HEK293T (cell line): Measurements from ENCODE around the gene VGLL3.

Experiments
- CTCF ChIA-PET: fragments of 350-600 bp; formaldehyde crosslinking; extraction: SDS; loops from one replicate; lab custom pipeline; 2021; ENCODE audit warnings: antibody characterized with exemption, inconsistent platforms; lab: Yijun Ruan, JAX
- POLR2A ChIA-PET: fragments of 350-600 bp; formaldehyde crosslinking; extraction: SDS; loops from one replicate; lab custom pipeline; 2020; ENCODE audit warnings: antibody characterized with exemption, inconsistent platforms; lab: Yijun Ruan, JAX
- DNase-seq: peaks from one replicate; pipeline ENCODE4 v3.0.0; 2012; ENCODE audit warnings: mixed read lengths; ENCODE audit errors: extremely low spot score
- ARNT ChIP-seq: fragments of 450-650 bp; IDR thresholded peaks from 2 replicates; pipeline ENCODE4 v1.6.1; 2017; ENCODE audit warnings: mild to moderate bottlenecking
- BHLHE40 ChIP-seq: fragments of 450-650 bp; IDR thresholded peaks from 2 replicates; pipeline ENCODE4 v1.6.1; 2016; ENCODE audit warnings: mild to moderate bottlenecking, moderate library complexity, borderline replicate concordance
- CTBP1 ChIP-seq: fragments of 450-650 bp; IDR thresholded peaks from 2 replicates; pipeline ENCODE4 v1.6.1; 2016; ENCODE audit warnings: borderline replicate concordance
- ELF4 ChIP-seq: fragments of 450-650 bp; IDR thresholded peaks from 2 replicates; pipeline ENCODE4 v1.6.1; 2017; ENCODE audit warnings: antibody characterized with exemption
- FOXA1 ChIP-seq: fragments of 450-650 bp; IDR thresholded peaks from 2 replicates; pipeline ENCODE4 v1.6.1; 2016; ENCODE audit warnings: mild to moderate bottlenecking
- FOXK2 ChIP-seq: fragments of 450-650 bp; IDR thresholded peaks from 2 replicates; pipeline ENCODE4 v1.6.1; 2016; ENCODE audit warnings: mild to moderate bottlenecking
- FOXM1 ChIP-seq: fragments of 450-650 bp; IDR thresholded peaks from 2 replicates; pipeline ENCODE4 v1.6.1; 2017; ENCODE audit warnings: mild to moderate bottlenecking, borderline replicate concordance
- HDGF ChIP-seq: fragments of 450-650 bp; IDR thresholded peaks from 2 replicates; pipeline ENCODE4 v1.6.1; 2017; ENCODE audit warnings: antibody characterized with exemption, borderline replicate concordance
- L3MBTL2 ChIP-seq: fragments of 450-650 bp; conservative IDR thresholded peaks from 2 replicates; pipeline ENCODE4 v1.6.1; 2016; ENCODE audit warnings: mild to moderate bottlenecking
- LEF1 ChIP-seq: fragments of 450-650 bp; IDR thresholded peaks from 2 replicates; pipeline ENCODE4 v1.6.1; 2017; ENCODE audit warnings: mild to moderate bottlenecking, borderline replicate concordance
- NFRKB ChIP-seq: fragments of 450-650 bp; IDR thresholded peaks from 2 replicates; pipeline ENCODE4 v1.6.1; 2016; ENCODE audit warnings: mild to moderate bottlenecking, moderate library complexity
- SP1 ChIP-seq: fragments of 450-650 bp; IDR thresholded peaks from 2 replicates; pipeline ENCODE4 v1.6.1; 2017
- SUZ12 ChIP-seq: fragments of 450-650 bp; IDR thresholded peaks from 2 replicates; pipeline ENCODE4 v1.6.1; 2016; ENCODE audit warnings: mild to moderate bottlenecking
- TARDBP ChIP-seq: fragments of 450-650 bp; IDR thresholded peaks from 2 replicates; pipeline ENCODE4 v1.6.1; 2016
- ZNF384 ChIP-seq: fragments of 450-650 bp; IDR thresholded peaks from 2 replicates; pipeline ENCODE4 v1.6.1; 2016
- TF ChIP-seq, protein P1 (sequence below): fragments of 450-650 bp; IDR thresholded peaks from 2 replicates; pipeline ENCODE4 v1.6.1; 2016

VGLL3 gene

DNA sequence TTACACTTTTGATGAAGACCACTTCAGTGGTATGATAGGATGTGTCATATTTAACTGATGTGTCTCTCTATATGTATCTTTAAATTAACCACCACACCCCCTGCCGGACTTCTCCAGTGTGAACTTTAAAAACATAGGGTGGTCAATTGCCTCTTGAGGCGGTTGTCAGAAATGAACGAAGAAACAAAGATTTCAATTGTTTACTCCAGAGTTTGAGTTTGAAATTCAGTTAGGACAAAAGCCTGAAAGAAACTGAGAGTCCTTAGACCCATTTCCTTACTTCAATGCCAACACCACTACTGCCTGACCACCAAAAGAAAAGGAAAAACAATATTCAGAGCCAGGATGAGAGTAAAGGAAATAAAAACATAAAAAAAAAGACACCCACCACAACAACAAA lies 40.2 kb downstream of the VGLL3 start:
- ChIA-PET CTCF (interaction anchor here (1.2 kb wide), 1 partner anchor 10 kb away, joined by 3 read pairs; no protein-coding TSS in a partner anchor), POLR2A (no interaction called here)

DNA sequence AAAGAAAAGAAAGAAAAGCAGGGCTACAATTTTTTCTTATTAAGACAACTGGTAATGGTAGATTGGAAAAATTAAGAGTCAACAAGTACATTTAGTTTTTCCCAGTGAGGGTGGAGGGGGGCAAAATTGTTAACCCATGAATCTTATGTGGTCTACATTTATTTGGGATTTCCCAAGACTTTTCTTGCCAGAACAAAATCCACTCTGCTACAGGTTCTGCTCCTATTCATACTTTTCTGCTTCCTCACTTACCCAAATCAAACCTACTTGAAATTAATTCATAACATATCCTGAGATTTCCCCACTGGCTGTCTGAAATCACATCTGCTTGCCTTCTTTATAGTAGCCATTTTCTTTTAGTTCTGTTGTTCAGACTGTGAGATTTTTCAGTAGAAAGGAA lies 41.1 kb downstream of the VGLL3 start:
- POLR2A ChIA-PET, result no interaction called here
- no peak for DNase-seq
- no peak for TF ChIP-seq ARNT
- TF ChIP-seq FOXK2, result no peak
- TF ChIP-seq HDGF, result no peak
- no peak for TF ChIP-seq TARDBP
- no peak for TF ChIP-seq FOXM1
- TF ChIP-seq FOXA1, result no peak
- no peak for TF ChIP-seq SP1
- TF ChIP-seq BHLHE40, result no peak
- TF ChIP-seq CTBP1, result no peak
- no peak for TF ChIP-seq SUZ12
- TF ChIP-seq L3MBTL2, result no peak
- no peak for TF ChIP-seq ZNF384
- TF ChIP-seq ELF4, result no peak
- no peak for TF ChIP-seq LEF1
- no peak for TF ChIP-seq NFRKB
- TF ChIP-seq, protein P1, sequence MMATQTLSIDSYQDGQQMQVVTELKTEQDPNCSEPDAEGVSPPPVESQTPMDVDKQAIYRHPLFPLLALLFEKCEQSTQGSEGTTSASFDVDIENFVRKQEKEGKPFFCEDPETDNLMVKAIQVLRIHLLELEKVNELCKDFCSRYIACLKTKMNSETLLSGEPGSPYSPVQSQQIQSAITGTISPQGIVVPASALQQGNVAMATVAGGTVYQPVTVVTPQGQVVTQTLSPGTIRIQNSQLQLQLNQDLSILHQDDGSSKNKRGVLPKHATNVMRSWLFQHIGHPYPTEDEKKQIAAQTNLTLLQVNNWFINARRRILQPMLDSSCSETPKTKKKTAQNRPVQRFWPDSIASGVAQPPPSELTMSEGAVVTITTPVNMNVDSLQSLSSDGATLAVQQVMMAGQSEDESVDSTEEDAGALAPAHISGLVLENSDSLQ, result no peak
- CTCF ChIA-PET, result no interaction called here

More for the DNA sequence above, 40.2 kb downstream of the VGLL3 start:
- TF ChIP-seq SUZ12 (no peak), SP1 (no peak), FOXK2 (no peak), NFRKB (no peak), ZNF384 (no peak), BHLHE40 (no peak), HDGF (no peak), ARNT (no peak), ELF4 (no peak), L3MBTL2 (no peak), TARDBP (no peak), LEF1 (no peak), FOXM1 (no peak), CTBP1 (no peak), FOXA1 (no peak)
- TF ChIP-seq, protein P1, result no peak
- DNase-seq, result no peak

DNA sequence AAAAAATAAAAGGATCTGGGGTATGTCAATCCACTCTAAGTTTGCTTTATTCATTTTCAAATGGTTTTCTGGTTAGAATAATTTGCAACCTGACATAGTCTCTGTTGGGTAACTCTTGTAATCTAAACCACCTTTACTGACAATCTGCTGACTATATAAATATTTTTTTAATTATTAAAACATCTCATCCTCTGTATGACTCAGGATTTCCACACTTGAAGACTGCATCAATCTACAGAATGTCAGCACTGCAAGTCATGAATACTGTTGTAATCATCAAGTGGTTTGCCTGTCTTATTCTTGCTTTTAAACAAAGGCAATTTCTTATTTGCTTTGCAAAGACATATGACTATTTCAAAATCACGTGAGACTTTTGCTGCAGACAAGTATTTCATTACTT lies 42.1 kb downstream of the VGLL3 start:
- no peak for TF ChIP-seq SP1
- TF ChIP-seq HDGF, result no peak
- TF ChIP-seq ELF4, result no peak
- no peak for TF ChIP-seq FOXA1
- TF ChIP-seq ARNT, result no peak
- no peak for TF ChIP-seq FOXK2
- no peak for TF ChIP-seq NFRKB
- no peak for TF ChIP-seq TARDBP
- TF ChIP-seq, protein P1, result no peak
- TF ChIP-seq LEF1, result no peak
- no peak for TF ChIP-seq CTBP1
- no peak for TF ChIP-seq L3MBTL2
- no peak for TF ChIP-seq BHLHE40
- no peak for TF ChIP-seq ZNF384
- DNase-seq, result no peak
- POLR2A ChIA-PET, result no interaction called here
- CTCF ChIA-PET, result no interaction called here

DNA sequence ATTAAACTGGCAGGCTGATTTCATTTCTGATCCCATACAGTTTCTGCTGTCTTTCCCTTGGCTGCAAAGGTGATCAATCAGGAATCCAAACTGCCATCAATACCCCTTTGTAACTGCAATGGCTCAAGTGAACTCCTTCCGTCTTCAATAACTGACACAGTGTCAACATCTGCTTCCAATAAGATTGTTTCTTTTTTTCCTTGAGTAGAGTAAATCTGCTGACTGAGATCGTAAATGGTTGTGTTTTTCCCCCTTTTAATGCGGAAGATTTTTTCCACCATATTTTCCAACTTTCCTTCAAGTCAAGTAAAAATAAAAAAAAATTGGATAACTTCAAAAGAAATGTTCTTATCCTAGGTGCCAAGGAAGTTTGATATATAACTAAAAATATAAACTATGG lies 48.7 kb downstream of the VGLL3 start:
- DNase-seq, result no peak
- CTCF ChIA-PET, result no interaction called here
- no peak for TF ChIP-seq ZNF384
- no peak for TF ChIP-seq TARDBP
- no peak for TF ChIP-seq CTBP1
- no peak for TF ChIP-seq LEF1
- TF ChIP-seq NFRKB, result no peak
- no peak for TF ChIP-seq L3MBTL2
- TF ChIP-seq ARNT, result no peak
- no peak for TF ChIP-seq FOXA1
- TF ChIP-seq, protein P1, result no peak
- TF ChIP-seq SP1, result no peak
- TF ChIP-seq BHLHE40, result no peak
- no peak for TF ChIP-seq ELF4
- TF ChIP-seq FOXM1, result no peak
- no peak for TF ChIP-seq FOXK2
- POLR2A ChIA-PET, result no interaction called here

DNA sequence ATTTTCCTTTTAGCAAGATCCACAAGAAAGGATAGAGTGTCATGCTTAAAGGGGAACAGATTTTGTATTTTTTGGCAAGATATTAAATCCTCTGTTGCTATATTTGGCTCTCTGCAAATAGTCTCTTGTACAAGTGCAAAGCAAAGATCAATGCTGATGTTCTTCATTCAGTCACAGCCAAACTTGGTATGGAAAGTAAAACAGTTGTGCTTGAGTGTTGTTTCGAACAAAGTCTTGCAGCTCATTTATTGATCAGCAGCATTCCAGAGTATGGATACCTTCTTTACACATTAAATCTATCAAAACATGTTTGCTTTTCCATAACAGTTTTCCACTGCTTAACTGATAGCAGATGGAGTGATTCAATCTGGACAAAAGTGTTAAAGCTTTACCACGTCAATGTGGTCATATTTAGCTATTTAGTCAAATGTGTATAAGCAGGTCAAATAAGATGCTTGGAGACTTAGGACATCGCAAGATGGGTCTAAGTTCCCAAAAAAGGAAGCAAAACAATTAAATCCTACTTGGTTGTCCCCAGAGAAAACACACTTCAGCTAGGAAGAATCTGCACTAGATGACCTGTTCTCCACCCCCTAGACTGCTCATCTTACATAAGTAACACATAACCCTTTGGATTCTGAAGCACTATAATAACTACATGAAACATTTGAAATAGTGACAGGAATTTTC lies 52.4 kb downstream of the VGLL3 start:
- no peak for DNase-seq
- CTCF ChIA-PET, result no interaction called here
- TF ChIP-seq L3MBTL2 (no peak), FOXA1 (no peak), NFRKB (no peak), ELF4 (no peak), HDGF (no peak), FOXM1 (no peak), LEF1 (no peak), SUZ12 (no peak), TARDBP (no peak), FOXK2 (no peak), CTBP1 (no peak), BHLHE40 (no peak), ZNF384 (no peak), SP1 (no peak), ARNT (no peak)
- TF ChIP-seq, protein P1, result no peak
- POLR2A ChIA-PET, result no interaction called here
